PFSK-1 (cell line): Measurements from ENCODE around the gene SLCO3A1.

Experiments used
- FOXP2 ChIP-seq: optimal IDR thresholded peaks from 2 replicates; pipeline ENCODE3; 2011; ENCODE audit warnings: borderline replicate concordance, control low read depth, inconsistent platforms; ENCODE audit not compliant: insufficient read depth; ENCODE audit errors: extremely low read length, extremely low read depth
- POLR2AphosphoS5 ChIP-seq: IDR thresholded peaks from 2 replicates; pipeline ENCODE4 v1.6.1; 2012; ENCODE audit warnings: low read depth, mild to moderate bottlenecking, control low read depth, low read length, moderate library complexity
- REST ChIP-seq, 2 experiments: IDR thresholded peaks; 2 replicates each; pipeline versions ENCODE4 v1.6.1 to v1.8.0; 2011 to 2012; ENCODE audit warnings: low read depth in 2 of 2, low read length in 2 of 2, control low read depth in 1 of 2, inconsistent platforms in 1 of 2, mild to moderate bottlenecking in 1 of 2, moderate library complexity in 1 of 2; ENCODE audit not compliant: insufficient read depth in 1 of 2
- SIN3A ChIP-seq: IDR thresholded peaks from 2 replicates; pipeline ENCODE4 v1.6.1; 2012; ENCODE audit warnings: mild to moderate bottlenecking, low read length, moderate library complexity, borderline replicate concordance; ENCODE audit not compliant: insufficient read depth
- TAF1 ChIP-seq: IDR thresholded peaks from 2 replicates; pipeline ENCODE4 v1.6.1; 2012; ENCODE audit warnings: low read length, control low read depth, borderline replicate concordance; ENCODE audit not compliant: insufficient read depth

SLCO3A1 gene

GRCh38 chr15:91876187-91876586 is 22.7 kb downstream of the SLCO3A1 start:
- no peak for TF ChIP-seq SIN3A
- TF ChIP-seq TAF1 = no peak
- TF ChIP-seq REST (IDR thresholded peaks at IDR 0.05; ENCODE audit: insufficient read depth in 1 of 2, low read depth in 2 of 2, low read length in 2 of 2) = no peak
- no peak for TF ChIP-seq POLR2AphosphoS5
- no peak for TF ChIP-seq FOXP2

DNA sequence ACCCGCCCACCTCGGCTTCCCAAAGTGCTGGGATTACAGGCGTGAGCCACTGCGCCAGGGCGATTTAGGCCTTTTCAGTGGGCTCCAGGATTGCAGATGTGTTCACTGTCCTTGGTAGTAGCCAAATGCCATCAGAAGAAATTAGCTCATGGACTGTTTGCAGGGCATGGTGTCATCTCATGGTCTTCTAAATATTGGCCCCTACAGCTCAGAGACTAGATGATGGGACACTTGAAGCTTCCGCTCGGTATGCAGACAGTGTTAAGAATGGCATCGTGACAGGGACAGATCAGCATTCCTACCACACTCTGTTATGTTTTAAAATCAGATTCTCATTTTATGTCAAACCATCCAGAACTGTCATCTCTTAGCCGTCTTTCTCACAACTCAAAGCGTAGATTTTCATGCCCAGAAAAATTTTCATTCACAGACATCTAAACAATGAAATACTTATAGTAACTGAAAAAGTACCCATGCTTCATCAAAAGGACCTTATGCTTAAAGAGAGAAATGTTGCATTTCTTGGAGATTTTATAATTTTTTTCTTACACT is 24.9 kb downstream of the SLCO3A1 start:
- TF ChIP-seq FOXP2 (no peak), SIN3A (no peak), POLR2AphosphoS5 (no peak), REST (IDR thresholded peaks at IDR 0.05; ENCODE audit: insufficient read depth in 1 of 2, low read depth in 2 of 2, low read length in 2 of 2) (no peak)

GRCh38 chr15:91879158-91879557 is 25.6 kb downstream of the SLCO3A1 start:
- TF ChIP-seq REST (IDR thresholded peaks at IDR 0.05; ENCODE audit: insufficient read depth in 1 of 2, low read depth in 2 of 2, low read length in 2 of 2) = no peak
- no peak for TF ChIP-seq FOXP2
- TF ChIP-seq TAF1 = no peak
- TF ChIP-seq POLR2AphosphoS5 = no peak
- TF ChIP-seq SIN3A = no peak

GRCh38 chr15:91880373-91880772 is 26.9 kb downstream of the SLCO3A1 start:
- no peak for TF ChIP-seq POLR2AphosphoS5
- TF ChIP-seq REST (IDR thresholded peaks at IDR 0.05; ENCODE audit: insufficient read depth in 1 of 2, low read depth in 2 of 2, low read length in 2 of 2) = no peak
- TF ChIP-seq SIN3A = no peak
- TF ChIP-seq FOXP2 = no peak
- TF ChIP-seq TAF1 = no peak
